Fibroblast of skin of abdomen (primary cell): ENCODE data around the gene SPECC1.
"Not testable (repeated sequence)": the region's sequence is repeated elsewhere in the genome, so short reads cannot be mapped to it uniquely, and the experiment has no call there.

Source experiments
- DNase-seq: peaks from one replicate; pipeline ENCODE4 v3.0.0-alpha.2; 2013

The SPECC1 gene

GRCh38 chr17:20281860-20282259, 272.7 kb downstream of the SPECC1 start:
- DNase-seq, result no peak

- no peak for DNase-seq
Measured at GRCh38 chr17:20282526-20283308, 273.6 kb downstream of the SPECC1 start.

GRCh38 chr17:20284022-20284421, 274.9 kb downstream of the SPECC1 start:
- DNase-seq, result peak; percentile 33

- DNase-seq, result peak; percentile 42
Measured at GRCh38 chr17:20284570-20285295, 275.6 kb downstream of the SPECC1 start.

GRCh38 chr17:20289984-20290383, 280.8 kb downstream of the SPECC1 start:
- DNase-seq, result no peak

GRCh38 chr17:20291853-20292252, 282.7 kb downstream of the SPECC1 start:
- DNase-seq, result no peak

GRCh38 chr17:20293501-20293900, 284.3 kb downstream of the SPECC1 start:
- no peak for DNase-seq

GRCh38 chr17:20294120-20294519, 285.0 kb downstream of the SPECC1 start:
- DNase-seq, result no peak

GRCh38 chr17:20299013-20299412, 289.9 kb downstream of the SPECC1 start:
- no peak for DNase-seq

- peak; percentile 95 for DNase-seq
Measured at GRCh38 chr17:20300436-20300934, 291.3 kb downstream of the SPECC1 start.

- peak; percentile 56 for DNase-seq
Measured at GRCh38 chr17:20302246-20302917, 293.2 kb downstream of the SPECC1 start.

- no peak for DNase-seq
Measured at GRCh38 chr17:20304961-20305360, 295.8 kb downstream of the SPECC1 start.

- no peak for DNase-seq
Measured at GRCh38 chr17:20306924-20307323, 297.8 kb downstream of the SPECC1 start.

- DNase-seq, result no peak
Measured at GRCh38 chr17:20307326-20307910, 298.3 kb downstream of the SPECC1 start.

- no peak for DNase-seq
Measured at GRCh38 chr17:20310481-20310880, 301.3 kb downstream of the SPECC1 start.

GRCh38 chr17:20313306-20313705, 304.1 kb downstream of the SPECC1 start:
- DNase-seq, result no peak

- no peak for DNase-seq
Measured at GRCh38 chr17:20313891-20314290, 304.7 kb downstream of the SPECC1 start.

GRCh38 chr17:20314834-20315233, 305.7 kb downstream of the SPECC1 start:
- no peak for DNase-seq

- DNase-seq, result no peak
Measured at GRCh38 chr17:20315311-20315710, 306.2 kb downstream of the SPECC1 start.

GRCh38 chr17:20315821-20316220, 306.7 kb downstream of the SPECC1 start:
- no peak for DNase-seq

GRCh38 chr17:20320535-20321229, 311.5 kb downstream of the SPECC1 start:
- DNase-seq, result peak; percentile 56

GRCh38 chr17:20321357-20321756, 312.2 kb downstream of the SPECC1 start:
- DNase-seq, result not testable (repeated sequence)
